NT2/D1 (cell line): Measurements from ENCODE around the gene ATP8B4.

Experiments used
- SUZ12 ChIP-seq: IDR thresholded peaks from 2 replicates; pipeline ENCODE4 v1.6.1; 2011; ENCODE audit not compliant: insufficient read length, insufficient read depth; ENCODE audit errors: extremely low read depth
- YY1 ChIP-seq: IDR thresholded peaks from 2 replicates; pipeline ENCODE4 v1.6.1; 2011; ENCODE audit not compliant: insufficient read length, insufficient read depth
- ZNF274 ChIP-seq: IDR thresholded peaks from 2 replicates; pipeline ENCODE4 v1.6.1; 2011; ENCODE audit warnings: mild to moderate bottlenecking, low read depth, low read length

- TF ChIP-seq YY1 = no peak
- TF ChIP-seq ZNF274 = no peak
- TF ChIP-seq SUZ12 = no peak
Measured at GRCh38 chr15:49860101-49860500, 258.9 kb downstream of the ATP8B4 start.
